ENCODE measurements around the gene PLA2G10.

Gene PLA2G10

GRCh38 chr16:14627078-14627477, 67.0 kb downstream of the PLA2G10 start (continued):
- TF ChIP-seq REST (tag by site-specific recombination; IDR thresholded peaks at IDR 0.05) (no peak), ZNF626 (tag by site-specific recombination; IDR thresholded peaks at IDR 0.05) (no peak), ZNF768 (tag by site-specific recombination; IDR thresholded peaks at IDR 0.05) (no peak), ZEB2 (tag by site-specific recombination; IDR thresholded peaks at IDR 0.05) (no peak), ZNF184 (tag by site-specific recombination; IDR thresholded peaks at IDR 0.05) (no peak), ZNF561 (tag by site-specific recombination; IDR thresholded peaks at IDR 0.05; ENCODE audit: borderline replicate concordance) (no peak)

Measured in HEK293 (cell line).